ENCODE data around the gene SLC25A10.

SLC25A10 gene

DNA sequence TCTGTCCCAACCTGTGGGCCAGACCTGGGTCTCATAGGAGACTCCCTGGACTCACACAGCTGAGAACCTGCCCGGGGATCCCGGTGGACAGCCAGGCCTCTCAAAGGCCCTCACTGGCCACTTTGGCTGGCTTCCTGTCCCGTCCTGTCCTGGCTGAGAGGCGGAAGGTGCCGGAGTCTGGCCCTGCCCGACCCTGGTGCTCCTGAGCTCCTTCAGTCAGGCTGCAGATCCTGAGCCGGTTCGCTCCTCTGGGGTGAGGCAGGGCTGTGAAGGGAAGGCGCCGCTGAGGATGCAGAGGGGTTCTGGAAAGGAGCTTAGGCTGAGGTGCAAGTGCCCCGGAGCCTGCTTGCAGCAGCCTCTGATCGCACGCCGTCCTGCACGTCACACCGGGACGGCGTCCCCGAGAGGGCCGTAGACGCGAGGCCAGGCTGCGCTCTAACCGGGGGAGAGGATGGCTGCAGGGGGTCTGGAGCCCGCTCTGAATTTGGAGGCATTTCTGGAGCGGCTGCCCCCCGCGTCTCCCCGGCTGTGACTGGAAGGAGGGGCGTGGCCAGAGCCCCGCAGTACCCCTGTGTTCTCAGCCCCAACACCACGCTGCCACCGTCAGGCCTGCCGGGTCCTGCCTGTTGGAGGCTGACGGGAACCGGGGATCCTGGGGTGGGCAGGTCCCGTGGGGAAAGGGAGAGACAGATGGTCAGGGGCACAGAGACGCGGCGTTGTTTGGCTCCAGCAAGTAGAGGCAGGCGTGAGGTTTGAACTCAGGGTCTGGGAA lies 24.1 kb upstream of the SLC25A10 start:
- DNase-seq (ENCODE audit: low spot score), result no peak

DNA sequence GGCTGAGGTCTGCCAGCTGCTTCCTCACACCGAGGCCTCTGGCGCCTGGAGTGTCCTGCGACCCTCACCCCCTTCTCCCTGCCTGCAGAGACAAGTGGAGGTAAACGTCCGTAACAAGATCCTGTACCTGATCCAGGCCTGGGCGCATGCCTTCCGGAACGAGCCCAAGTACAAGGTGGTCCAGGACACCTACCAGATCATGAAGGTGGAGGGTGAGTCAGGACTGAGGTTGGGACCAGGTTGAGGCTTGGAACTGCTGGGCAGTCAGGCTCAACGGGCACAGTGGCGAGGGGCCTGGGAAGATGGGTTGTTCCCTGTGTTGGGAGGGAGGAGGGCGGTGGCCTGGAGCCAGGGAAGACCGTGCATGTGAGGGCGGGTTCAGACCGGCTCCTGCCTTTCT lies 23.5 kb upstream of the SLC25A10 start:
- DNase-seq (ENCODE audit: low spot score), result no peak

DNA sequence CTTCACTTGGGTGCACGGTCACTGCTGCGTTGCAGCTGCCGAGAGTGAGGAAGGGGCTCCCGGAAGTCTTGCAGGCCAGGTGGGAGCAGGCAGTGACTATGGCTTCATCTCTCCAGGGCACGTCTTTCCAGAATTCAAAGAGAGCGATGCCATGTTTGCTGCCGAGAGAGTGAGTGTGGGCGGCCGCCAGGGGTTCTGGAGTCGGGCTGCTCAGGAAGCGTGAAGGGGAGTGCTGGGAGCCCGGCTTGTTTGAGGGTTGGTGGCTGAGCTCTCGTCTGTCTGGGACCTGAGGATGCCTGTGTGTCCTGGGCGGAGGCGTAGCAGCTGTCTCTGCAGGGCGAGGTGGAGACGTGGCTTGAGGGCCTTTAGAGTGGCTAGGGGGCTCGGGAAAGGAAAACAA lies 22.0 kb upstream of the SLC25A10 start:
- DNase-seq (ENCODE audit: low spot score), result no peak

DNA sequence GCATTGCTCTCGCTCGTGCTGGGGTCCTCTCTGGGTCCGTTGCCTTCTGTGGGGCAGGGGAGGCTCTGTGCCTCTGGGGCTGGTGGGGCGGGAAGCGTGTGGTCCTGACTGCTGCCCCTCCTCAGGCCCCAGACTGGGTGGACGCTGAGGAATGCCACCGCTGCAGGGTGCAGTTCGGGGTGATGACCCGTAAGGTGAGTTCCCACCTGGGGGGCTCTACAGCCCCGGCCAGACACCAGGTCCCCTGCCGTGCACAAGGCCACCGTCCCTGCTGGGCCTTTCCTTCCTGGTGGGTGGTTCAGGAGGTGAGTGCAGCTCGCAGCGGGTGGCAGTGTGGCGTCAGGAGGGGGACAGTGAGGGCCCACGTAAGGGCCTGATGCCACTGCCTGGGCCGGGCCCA lies 21.5 kb upstream of the SLC25A10 start:
- DNase-seq (ENCODE audit: low spot score), result no peak

DNA sequence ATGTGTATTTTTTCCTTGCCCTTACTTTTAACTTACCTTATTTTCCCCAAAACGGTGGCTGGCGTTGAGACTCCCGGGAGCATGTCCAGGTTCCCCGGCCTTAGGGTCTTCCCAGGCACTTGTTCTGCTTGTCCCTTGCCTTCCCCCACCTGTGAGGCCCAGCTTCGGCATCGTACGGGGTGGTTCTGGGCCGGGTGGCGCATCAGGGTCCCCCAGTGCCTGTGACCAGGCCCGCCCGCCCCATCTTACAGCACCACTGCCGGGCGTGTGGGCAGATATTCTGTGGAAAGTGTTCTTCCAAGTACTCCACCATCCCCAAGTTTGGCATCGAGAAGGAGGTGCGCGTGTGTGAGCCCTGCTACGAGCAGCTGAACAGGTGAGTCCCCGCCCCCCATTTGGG lies 20.9 kb upstream of the SLC25A10 start:
- DNase-seq (ENCODE audit: low spot score), result no peak

DNA sequence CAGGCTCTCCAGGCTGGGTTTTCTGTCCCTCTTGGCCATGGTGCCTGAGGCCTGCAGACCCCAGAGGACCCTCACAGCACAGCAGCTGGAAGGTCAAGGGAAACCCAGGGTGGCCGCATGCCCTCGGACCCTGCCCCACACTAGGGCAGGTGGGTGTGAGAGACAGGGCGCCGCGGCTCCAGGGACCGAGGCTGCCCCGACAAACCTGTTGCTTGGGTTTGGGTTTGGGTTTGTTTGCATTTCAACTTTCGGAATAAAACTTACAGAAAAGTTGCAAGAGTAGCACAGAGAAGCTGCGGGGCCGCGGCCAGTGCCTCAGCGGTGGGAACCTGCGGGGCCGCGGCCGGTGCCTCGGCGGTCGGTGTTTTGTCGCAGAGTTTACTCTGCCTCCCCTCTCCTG lies 20.5 kb upstream of the SLC25A10 start:
- no peak for DNase-seq (ENCODE audit: low spot score)

DNA sequence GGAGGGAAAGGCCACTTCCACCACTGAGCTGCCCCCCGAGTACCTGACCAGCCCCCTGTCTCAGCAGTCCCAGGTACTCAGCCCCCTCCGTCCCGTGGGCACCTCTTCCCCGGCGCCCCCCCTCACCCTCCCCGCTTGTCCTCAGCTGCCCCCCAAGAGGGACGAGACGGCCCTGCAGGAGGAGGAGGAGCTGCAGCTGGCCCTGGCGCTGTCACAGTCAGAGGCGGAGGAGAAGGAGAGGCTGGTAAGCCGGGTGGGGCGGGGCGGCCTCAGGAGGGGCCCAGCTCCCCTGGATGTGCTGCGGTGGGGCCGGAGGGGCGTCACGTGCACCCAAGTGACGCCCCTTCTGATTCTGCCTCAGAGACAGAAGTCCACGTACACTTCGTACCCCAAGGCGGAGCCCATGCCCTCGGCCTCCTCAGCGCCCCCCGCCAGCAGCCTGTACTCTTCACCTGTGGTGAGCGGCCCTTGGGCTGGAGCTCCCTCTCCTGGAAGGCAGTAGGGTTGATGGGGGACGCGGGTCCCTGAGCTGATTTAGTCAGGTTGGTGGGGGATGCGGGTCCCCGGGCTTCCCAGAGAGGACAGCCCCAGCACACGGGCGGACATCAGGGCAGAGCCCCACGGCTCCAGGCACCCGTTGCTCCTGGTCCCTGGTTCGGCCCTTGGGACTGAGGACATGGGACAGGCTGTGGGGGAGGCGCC lies 18.4 kb upstream of the SLC25A10 start:
- DNase-seq (ENCODE audit: low spot score), result no peak

DNA sequence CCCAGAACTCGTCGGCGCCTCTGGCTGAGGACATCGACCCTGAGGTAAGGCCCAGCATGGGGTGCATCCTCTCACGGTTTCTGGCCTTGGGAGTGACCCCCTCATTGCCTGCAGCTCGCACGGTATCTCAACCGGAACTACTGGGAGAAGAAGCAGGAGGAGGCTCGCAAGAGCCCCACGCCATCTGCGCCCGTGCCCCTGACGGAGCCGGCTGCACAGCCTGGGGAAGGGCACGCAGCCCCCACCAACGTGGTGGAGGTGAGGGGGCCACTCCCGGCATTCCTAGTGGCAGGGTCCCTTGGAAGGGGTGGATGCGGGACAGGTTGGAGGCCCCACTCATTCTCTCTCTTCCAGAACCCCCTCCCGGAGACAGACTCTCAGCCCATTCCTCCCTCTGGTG lies 17.3 kb upstream of the SLC25A10 start:
- no peak for DNase-seq (ENCODE audit: low spot score)

DNA sequence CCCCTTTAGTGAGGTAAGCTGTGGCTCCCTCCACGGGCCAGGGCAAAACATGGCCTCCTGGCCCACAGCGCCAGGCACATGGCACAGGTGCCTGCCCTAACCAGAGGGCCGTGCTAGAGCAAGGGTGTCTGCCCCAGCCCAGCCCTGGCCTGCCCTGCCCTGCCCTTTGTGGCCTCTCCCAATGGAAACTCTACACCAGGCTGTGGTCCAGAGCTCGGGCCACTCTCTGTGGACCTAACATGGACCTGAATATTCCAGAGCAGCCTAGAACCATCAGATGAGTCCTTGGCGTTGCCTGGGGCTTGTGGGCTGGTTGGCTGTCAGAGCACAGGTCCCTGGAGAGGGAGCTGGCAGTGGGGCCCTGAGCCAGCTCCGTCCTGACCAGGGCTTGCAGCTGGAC lies 16.9 kb upstream of the SLC25A10 start:
- no peak for DNase-seq (ENCODE audit: low spot score)

DNA sequence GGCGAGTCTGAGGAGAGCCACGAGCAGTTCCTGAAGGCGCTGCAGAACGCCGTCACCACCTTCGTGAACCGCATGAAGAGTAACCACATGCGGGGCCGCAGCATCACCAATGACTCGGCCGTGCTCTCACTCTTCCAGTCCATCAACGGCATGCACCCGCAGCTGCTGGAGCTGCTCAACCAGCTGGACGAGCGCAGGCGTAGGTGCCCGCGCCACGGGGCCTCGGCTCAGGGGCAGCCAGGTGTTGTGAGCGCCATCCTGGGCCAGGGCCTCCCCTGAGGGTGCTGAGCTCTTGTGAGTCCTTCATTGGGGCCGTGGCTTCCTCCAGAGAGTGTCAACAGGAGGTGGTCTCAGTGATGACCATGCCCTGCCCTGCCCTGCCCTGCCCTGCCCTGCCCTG lies 16.3 kb upstream of the SLC25A10 start:
- DNase-seq (ENCODE audit: low spot score), result no peak

DNA sequence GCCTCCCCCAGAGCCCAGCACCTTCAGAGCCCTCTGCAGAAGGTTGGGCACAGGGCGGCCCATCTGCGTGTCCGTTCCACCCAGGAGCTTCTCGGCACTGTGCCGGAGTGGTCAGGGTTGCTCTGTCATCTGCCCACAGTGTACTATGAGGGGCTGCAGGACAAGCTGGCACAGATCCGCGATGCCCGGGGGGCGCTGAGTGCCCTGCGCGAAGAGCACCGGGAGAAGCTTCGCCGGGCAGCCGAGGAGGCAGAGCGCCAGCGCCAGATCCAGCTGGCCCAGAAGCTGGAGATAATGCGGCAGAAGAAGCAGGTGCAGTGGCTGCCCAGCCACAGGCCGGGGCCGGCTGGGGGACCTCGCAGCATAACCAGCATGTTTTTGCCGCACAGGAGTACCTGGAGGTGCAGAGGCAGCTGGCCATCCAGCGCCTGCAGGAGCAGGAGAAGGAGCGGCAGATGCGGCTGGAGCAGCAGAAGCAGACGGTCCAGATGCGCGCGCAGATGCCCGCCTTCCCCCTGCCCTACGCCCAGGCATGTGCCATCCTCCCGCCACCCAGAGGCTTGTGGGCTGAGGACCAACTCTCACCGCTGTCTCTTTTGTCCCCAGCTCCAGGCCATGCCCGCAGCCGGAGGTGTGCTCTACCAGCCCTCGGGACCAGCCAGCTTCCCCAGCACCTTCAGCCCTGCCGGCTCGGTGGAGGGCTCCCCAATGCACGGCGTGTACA lies 15.7 kb upstream of the SLC25A10 start:
- no peak for DNase-seq (ENCODE audit: low spot score)

DNA sequence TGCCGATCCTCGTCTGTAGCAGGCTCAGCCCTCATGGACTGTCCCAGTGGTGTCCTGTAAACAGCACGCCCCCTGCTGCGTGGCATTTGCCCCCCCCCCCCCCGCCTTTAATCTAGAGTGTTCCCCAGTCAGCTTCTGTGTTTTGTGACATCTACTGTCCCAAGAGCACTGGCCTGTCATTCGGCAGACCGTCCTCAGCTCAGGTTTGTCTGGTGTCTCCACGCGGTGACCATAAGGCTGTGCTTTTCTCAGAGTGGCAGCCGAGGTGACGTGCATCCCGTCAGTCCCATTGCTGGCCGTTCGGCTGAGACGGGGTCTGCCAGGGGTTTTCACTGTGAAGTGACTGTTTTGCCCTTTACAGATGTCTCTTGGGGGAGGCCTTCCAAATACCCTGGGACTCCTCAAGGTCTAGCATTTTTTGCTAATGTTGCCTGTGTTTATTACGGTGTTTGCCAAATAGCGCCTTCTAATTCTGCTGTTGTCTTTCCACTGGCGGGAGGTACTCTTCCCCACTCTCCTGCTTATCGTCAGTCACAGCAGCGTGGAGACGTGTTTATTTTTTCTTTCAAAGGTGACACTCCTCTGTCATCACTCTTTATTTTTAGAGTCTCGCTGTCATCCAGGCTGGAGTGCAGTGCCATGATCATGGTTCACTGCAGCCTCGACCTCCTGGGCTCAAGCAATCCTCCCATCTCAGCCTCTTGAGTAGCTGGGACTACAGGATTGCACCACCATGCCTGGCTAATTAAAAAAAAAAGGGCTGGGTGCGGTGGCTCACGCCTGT lies 14.6 kb upstream of the SLC25A10 start:
- no peak for DNase-seq (ENCODE audit: low spot score)

DNA sequence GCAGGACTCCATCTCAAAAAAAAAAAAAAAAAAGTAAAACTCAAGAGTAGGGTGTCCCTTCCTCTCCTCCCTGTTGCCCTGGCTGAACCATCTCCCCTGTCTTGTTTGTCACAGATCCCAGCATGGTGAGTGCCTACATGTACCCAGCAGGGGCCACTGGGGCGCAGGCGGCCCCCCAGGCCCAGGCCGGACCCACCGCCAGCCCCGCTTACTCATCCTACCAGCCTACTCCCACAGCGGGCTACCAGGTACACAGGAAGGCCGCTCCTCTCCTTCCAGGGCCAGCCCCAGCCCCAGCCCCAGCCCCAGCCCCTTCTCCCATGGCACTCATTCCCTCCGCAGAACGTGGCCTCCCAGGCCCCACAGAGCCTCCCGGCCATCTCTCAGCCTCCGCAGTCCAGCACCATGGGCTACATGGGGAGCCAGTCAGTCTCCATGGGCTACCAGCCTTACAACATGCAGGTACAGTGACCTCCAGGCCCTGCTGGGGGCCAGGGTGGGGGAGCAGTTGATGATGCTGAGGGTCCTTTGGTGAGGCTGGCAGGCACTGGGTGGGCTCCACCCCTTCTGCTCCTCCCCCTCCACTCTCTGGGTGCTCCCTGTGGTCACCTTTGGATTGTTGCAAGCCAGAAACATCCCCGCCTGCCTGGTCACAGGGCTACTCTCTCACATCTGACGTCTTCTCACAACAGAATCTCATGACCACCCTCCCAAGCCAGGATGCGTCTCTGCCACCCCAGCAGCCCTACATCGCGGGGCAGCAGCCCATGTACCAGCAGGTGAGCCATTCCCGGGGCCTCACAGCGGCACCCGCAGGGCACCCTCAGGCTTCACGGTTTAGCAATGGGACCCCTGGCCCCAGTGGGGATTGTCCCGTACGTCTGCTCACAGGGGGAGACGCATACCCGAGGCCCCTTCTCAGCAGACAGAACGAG lies 11.5 kb upstream of the SLC25A10 start:
- DNase-seq (ENCODE audit: low spot score), result no peak

DNA sequence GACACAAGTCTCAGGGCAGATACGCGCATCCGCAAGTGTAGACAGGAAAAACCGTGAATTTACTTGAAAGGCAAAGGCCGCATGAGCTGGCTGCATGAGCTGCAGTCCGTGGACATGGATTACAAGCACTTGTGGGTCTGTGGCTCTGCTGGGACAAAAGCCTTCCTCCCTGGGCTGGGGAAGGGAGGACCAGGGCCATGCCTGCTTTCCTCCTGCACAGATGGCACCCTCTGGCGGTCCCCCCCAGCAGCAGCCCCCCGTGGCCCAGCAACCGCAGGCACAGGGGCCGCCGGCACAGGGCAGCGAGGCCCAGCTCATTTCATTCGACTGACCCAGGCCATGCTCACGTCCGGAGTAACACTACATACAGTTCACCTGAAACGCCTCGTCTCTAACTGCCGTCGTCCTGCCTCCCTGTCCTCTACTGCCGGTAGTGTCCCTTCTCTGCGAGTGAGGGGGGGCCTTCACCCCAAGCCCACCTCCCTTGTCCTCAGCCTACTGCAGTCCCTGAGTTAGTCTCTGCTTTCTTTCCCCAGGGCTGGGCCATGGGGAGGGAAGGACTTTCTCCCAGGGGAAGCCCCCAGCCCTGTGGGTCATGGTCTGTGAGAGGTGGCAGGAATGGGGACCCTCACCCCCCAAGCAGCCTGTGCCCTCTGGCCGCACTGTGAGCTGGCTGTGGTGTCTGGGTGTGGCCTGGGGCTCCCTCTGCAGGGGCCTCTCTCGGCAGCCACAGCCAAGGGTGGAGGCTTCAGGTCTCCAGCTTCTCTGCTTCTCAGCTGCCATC lies 10.6 kb upstream of the SLC25A10 start:
- DNase-seq (ENCODE audit: low spot score), result no peak

DNA sequence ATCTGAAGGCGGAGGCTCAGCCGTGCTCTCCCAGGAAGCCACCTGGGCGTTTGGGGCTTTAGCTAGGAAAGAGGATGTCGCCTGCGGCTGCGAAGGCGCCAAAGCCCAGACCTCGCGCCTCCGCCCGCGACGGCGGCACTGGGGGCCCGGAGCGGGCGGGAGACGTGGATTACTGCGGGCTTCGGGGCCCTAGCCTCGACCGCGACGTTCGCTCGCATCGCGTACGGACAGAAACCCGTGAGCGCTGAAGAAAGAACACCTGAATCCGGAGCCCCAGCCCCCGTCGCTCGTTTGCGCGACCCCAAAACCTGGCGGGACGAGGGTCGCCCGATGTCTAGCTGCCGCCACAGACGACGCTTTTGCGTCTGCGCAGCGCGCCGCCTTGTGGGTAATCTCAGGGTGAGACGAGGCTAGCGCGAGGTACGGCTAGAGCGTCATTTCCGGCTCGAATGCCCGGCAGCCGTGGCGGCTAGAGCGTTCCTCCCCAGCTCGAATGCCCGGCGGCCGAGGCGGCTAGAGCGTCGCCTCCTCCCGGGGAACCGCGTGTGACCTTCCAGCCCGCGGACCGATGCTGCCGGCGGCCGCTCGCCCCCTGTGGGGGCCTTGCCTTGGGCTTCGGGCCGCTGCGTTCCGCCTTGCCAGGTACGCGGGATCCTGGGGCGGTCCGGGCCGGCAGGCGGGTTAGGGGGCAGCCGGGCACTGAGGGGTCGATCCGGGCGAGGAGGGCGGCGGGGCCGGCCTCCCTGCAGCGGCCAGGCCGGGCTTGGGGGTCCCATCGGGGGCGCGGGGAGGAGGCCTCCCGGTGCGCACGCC lies 8.9 kb upstream of the SLC25A10 start, which contains the start of gene MRPL12:
TSS of gene MRPL12 (plus strand) at position 434 of the 813 bp plus-strand sequence. CDS start at position 569, 135 bp downstream.
- DNase-seq (ENCODE audit: low spot score), result peak; percentile 94

DNA sequence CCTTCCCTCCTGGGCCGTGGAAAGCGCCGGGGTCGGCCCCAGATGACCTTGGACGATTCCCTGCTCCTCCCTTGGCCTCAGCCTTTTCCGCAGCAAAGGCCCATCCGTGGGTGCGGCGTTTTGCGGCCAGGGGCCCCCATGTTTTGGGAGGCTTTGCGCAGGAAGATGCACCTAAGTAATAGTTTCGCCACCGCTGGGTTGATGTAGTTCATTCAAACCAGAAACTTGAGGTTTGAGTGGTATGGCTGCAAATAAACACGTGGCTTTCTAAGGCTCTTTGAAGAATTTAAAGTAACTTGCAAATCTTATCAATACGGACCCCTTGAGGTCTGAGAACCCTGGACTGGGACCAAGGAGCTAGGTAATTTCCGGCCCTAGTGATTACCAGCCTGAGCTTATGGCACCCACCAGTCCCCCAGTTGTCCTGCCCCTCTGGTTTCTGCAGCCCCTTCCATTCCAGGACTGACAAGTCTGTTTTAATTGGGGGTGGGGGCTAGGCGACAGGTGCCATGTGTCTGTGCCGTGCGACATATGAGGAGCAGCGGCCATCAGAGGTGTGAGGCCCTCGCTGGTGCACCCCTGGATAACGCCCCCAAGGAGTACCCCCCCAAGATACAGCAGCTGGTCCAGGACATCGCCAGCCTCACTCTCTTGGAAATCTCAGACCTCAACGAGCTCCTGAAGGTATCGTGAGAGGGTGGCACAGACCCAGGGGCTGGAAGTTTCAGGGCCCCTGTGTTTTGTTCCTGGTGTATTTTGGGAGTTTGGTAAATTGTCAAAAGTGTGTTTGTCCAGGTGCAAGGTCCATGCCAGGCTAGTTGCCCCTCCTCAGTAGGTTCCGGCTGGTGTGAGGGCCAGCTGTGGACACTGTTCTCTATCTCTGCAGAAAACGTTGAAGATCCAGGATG lies 8.1 kb upstream of the SLC25A10 start:
- DNase-seq (ENCODE audit: low spot score), result no peak

DNA sequence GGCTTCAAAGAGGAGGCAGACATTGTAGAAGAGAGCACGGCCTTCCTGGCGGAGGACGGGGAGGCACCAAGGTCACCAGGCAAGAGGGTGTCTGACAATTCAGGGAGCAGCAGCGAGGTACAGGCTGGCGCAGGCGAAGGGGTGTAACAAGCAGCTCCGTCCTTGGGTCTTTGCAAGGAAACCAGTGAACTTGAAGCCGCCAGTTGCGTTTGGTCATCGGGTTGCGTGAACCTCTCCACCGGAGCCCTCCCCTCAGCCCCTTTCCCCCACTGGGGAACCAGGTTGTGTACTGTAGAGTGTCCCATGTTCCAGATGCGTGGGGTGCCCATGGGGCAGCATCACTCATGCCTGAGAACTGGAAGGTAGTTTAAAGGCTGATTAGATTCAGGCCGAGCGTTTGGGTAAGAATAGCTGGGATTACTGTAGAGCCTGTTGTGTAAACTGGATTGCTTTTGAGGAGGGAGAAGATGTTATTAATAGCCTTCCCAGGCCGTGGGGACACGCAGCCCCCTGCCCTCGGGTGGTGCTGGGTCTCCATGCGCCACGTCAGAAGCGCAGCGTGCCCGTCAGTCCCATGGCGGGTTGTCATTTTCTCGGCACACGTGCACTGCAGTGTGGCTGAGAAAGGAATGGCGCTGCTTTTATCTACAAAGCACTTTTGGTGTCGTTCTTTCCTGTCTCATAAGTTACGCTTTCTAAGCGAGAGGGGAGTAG lies 6.4 kb upstream of the SLC25A10 start:
- DNase-seq (ENCODE audit: low spot score), result no peak

DNA sequence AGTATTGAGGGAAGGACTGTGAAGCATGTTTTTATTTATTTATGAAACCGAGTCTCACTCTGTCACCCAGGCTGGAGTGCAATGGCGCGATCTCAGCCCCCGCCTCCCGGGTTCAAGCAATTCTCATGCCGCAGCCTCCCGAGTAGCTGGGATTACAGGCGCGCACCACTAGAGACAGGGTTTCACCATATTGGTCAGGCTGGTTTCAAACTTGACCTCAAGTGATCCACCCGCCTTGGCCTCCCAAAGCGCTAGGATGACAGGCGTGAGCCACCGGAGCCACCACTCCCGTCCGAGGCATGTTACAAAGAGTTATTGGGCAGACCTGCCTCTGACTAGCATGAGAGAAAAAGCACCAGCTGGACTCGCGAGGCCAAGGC lies 5.9 kb upstream of the SLC25A10 start:
- DNase-seq (ENCODE audit: low spot score), result no peak

Data from germinal center (tissue), 1 donor.